Fibroblast of lung (primary cell): ENCODE data around the gene FAM228A.

ENCODE experiments used
- CTCF ChIP-seq, 2 donors: IDR thresholded peaks in 1 of 2; conservative IDR thresholded peaks in 1 of 2; 1 replicate in 1 of 2; 2 replicates in 1 of 2; pipeline ENCODE4 v1.5.1; 2011 to 2012; ENCODE audit warnings: low read length in 2 of 2, control low read depth in 1 of 2, inconsistent platforms in 1 of 2, low read depth in 1 of 2, mild to moderate bottlenecking in 1 of 2
- EZH2 ChIP-seq: IDR thresholded peaks from 2 replicates; pipeline ENCODE4 v1.5.1; 2012; ENCODE audit warnings: low read length, control low read depth, mild to moderate bottlenecking; ENCODE audit errors: missing control alignments

- TF ChIP-seq CTCF (conservative IDR thresholded peaks at IDR 0.05 in 1 of 2, IDR thresholded peaks at IDR 0.05 in 1 of 2; ENCODE audit: low read depth in 1 of 2, low read length in 2 of 2), result no peak
- no peak for TF ChIP-seq EZH2
Observed at GRCh38 chr2:24207359-24207758, 32.5 kb downstream of the FAM228A start.
